GM19324 (cell line): ENCODE results near the gene SLC22A4.

ENCODE experiments used
- ATAC-seq: cut with Tn5 transposase; IDR thresholded peaks from one replicate; pipeline ENCODE4 v1.9.1; 2021; ENCODE audit warnings: mild to moderate bottlenecking, moderate library complexity; ENCODE audit not compliant: unreplicated experiment, low FRiP score

SLC22A4 gene

GRCh38 chr5:132387640-132388117, 93.5 kb downstream of the SLC22A4 start:
- no peak for ATAC-seq

- ATAC-seq, result no peak
Observed at GRCh38 chr5:132388244-132389050, 94.3 kb downstream of the SLC22A4 start.

GRCh38 chr5:132389051-132389331, 94.8 kb downstream of the SLC22A4 start:
- ATAC-seq, result no peak

- no peak for ATAC-seq
Observed at GRCh38 chr5:132389585-132390286, 95.5 kb downstream of the SLC22A4 start.

GRCh38 chr5:132391247-132391646, 97.1 kb downstream of the SLC22A4 start:
- no peak for ATAC-seq

- no peak for ATAC-seq
Observed at GRCh38 chr5:132391870-132392269, 97.7 kb downstream of the SLC22A4 start.

GRCh38 chr5:132392411-132392810, 98.2 kb downstream of the SLC22A4 start:
- ATAC-seq, result no peak

GRCh38 chr5:132392978-132393825, 99.0 kb downstream of the SLC22A4 start:
- ATAC-seq, result no peak
